Activated CD4-positive, alpha-beta T cell treated with anti-CD3 and anti-CD28 coated beads for 36 hours (primary cell): Measurements from ENCODE around the gene OLA1. TPM values are rescaled to one million over a fixed set of nuclear protein-coding genes. Genes with fewer than 3 reads are reported as not detected.

ENCODE experiments used
- ATAC-seq: fragments of 200-7000 bp; cut with Tn5 transposase; one replicate; pipeline ENCODE4 v1.10.0; 2021; ENCODE audit warnings: mild to moderate bottlenecking, moderate library complexity
- CTCF ChIA-PET: fragments of 350-600 bp; sonication (Branson Sonifier 250); formaldehyde crosslinking; loops from one replicate; lab custom pipeline; 2021; ENCODE audit warnings: antibody characterized with exemption; lab: Charles Lee
- POLR2A ChIA-PET: fragments of 350-600 bp; sonication (Branson Sonifier 250); formaldehyde crosslinking; loops from one replicate; lab custom pipeline; 2021; ENCODE audit warnings: antibody characterized with exemption, inconsistent platforms; lab: Charles Lee
- DNase-seq: peaks from one replicate; pipeline ENCODE4 v3.0.0-alpha.2; 2020
- H3K27ac Mint-ChIP-seq: one replicate; pipeline ENCODE4 v1.8.0; 2021; ENCODE audit warnings: mixed read lengths
- H3K27me3 Mint-ChIP-seq: one replicate; pipeline ENCODE4 v1.8.0; 2021; ENCODE audit warnings: mixed read lengths
- H3K36me3 Mint-ChIP-seq: one replicate; pipeline ENCODE4 v1.8.0; 2021; ENCODE audit warnings: low read depth, mixed read lengths
- H3K4me1 Mint-ChIP-seq: one replicate; pipeline ENCODE4 v1.8.0; 2021; ENCODE audit warnings: mixed read lengths
- H3K4me3 Mint-ChIP-seq: one replicate; pipeline ENCODE4 v1.8.0; 2021; ENCODE audit warnings: mild to moderate bottlenecking, moderate library complexity, mixed read lengths
- H3K9me3 Mint-ChIP-seq: one replicate; pipeline ENCODE4 v1.8.0; 2021; ENCODE audit warnings: low read depth, mixed read lengths
- intact Hi-C, 2 experiments: fragments of 100-400 bp; cut with DNase I in 1 of 2; cut with micrococcal nuclease in 1 of 2; formaldehyde crosslinking; loops; one replicate each; pipeline versions ENCODE4 v1.14.2 to v1.15.1; 2022 to 2024; cut with DNase I, micrococcal nuclease
- total RNA-seq, 2 experiments: library from RNA; stranded (reverse); gene quantifications; one replicate each; pipeline ENCODE4 v1.2.3, GENCODE V29; 2021

Gene OLA1
- total RNA-seq, 2 experiments from 2014 or later: 136 to 157 TPM

DNA sequence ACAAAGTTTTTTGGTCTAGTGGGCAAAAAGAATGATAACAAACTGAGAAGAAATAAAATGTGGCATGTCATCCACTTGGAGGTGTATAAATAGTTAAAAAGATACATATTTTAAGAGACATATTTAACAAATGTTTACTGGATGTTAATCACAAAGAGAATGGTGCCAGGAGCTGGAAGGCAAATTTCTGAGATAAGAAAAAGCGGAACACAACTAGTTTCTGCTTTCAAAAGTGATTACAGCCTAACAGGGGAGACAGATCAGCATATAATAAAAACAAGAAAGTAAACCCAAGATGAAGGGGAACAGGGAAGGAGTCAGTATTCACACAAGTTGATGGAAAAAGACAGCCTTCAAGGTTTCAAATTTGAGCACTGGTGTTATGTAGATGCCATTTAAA is 91.3 kb downstream of the OLA1 start:
- Mint-ChIP-seq H3K27me3 (no peaks in the 10 kb centered on the region), H3K4me3 (no peak overlapping the region), H3K36me3 (peaks cover 9% of the 10 kb centered on the region), H3K9me3 (no peaks in the 10 kb centered on the region), H3K4me1 (peaks cover 10% of the 10 kb centered on the region), H3K27ac (no peak overlapping the region)
- DNase-seq (no peak), ATAC-seq (no peak)
- ChIA-PET CTCF (interaction anchor here (0.7 to 1.3 kb wide), 3 partner anchors 11 to 184 kb away, joined by 3 to 4 read pairs (median 3); no protein-coding TSS in a partner anchor), POLR2A (no interaction called here)
- intact Hi-C loops: loop anchor here in 1 of 2 experiments (5.0 kb wide), 1 partner anchor 185 kb away; no protein-coding TSS in a partner anchor

DNA sequence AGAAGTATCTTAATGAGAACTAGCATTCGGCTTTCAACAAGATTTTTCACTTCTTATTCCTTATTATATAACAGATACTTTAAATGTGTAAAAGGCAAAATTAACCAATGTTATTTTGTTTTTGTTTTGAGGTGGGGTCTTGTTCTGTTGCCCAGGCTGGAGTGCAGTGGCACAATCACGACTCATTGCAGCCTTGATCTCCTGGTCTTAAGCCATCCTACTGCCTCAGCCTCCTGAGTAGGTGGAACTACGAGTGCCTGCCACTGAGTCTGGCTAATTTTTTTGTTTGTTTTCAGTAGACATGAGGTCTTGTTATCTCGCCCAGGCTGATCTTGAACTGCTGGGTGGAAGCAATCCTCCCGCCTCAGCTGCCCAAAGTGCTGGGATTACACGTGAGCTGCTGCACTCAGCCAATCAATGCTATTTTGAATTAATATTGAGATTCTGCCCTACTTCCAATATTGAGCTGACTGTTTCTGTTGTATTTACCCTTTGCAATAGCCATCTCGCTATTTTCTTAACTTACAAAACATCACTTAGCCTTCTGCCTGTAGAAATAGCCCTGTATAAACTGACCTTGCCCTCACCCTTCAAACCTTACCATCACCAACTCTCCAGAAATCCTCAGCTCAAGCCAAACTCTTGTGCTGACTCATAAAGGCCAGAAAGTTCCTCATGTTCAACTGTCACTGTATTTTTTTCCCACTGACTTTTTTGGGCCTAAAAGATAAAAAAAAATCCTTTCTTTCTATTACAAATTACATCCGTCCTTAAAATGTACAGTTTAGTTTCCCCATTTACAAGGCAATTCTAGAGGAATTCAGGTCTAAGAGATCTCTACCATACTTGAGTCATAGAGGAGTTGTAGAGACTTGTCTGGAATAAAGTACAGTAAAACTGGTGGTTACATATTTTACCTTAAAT is 94.3 kb downstream of the OLA1 start:
- Mint-ChIP-seq H3K9me3 (no peaks in the 10 kb centered on the region), H3K27ac (no peak overlapping the region), H3K4me3 (no peak overlapping the region), H3K27me3 (no peaks in the 10 kb centered on the region), H3K36me3 (peaks cover 12% of the 10 kb centered on the region), H3K4me1 (peaks cover 10% of the 10 kb centered on the region)
- ATAC-seq (no peak), DNase-seq (no peak)
- CTCF ChIA-PET: interaction anchor here (1.3 kb wide), 1 partner anchor 8 kb away, joined by 3 read pairs; no protein-coding TSS in a partner anchor
- intact Hi-C loops: no loop called here
- POLR2A ChIA-PET: no interaction called here

- ChIA-PET POLR2A (no interaction called here), CTCF (no interaction called here)
- intact Hi-C loops: no loop called here
- DNase-seq (no peak), ATAC-seq (no peak)
- Mint-ChIP-seq H3K36me3 (peaks cover 11% of the 10 kb centered on the region), H3K9me3 (no peaks in the 10 kb centered on the region), H3K4me1 (peaks cover 2% of the 10 kb centered on the region), H3K27ac (no peak overlapping the region), H3K27me3 (no peaks in the 10 kb centered on the region), H3K4me3 (no peak overlapping the region)
Observed at GRCh38 chr2:174149530-174149929, 98.8 kb downstream of the OLA1 start.

DNA sequence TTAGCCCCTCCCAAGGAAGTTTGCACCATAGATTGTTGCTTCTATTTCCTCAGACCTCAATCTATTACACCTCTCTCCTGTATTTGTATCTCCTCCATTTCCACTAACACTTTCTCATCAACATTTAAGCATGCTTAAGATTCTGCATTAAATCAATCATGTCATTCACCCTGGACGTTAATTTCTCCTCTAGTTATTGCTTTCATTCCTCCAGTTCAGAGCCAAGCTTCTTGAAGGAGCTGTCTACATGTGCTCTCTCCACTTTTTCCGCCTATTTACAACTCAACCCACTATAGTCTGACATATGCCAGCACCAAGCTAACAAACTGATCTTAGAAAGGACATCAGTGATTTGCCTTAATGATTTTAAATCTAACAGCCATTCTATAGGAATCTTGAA is 99.5 kb downstream of the OLA1 start:
- intact Hi-C loops: no loop called here
- no peaks in the 10 kb centered on the region for H3K9me3 Mint-ChIP-seq
- ChIA-PET POLR2A (no interaction called here), CTCF (no interaction called here)
- no peaks in the 10 kb centered on the region for H3K27me3 Mint-ChIP-seq
- no peaks in the 10 kb centered on the region for H3K4me1 Mint-ChIP-seq
- H3K4me3 Mint-ChIP-seq: no peak overlapping the region
- no peak overlapping the region for H3K27ac Mint-ChIP-seq
- DNase-seq (no peak), ATAC-seq (no peak)
- H3K36me3 Mint-ChIP-seq: peaks cover 9% of the 10 kb centered on the region

- ChIA-PET CTCF (interaction anchor here (0.6 to 1.3 kb wide), 5 partner anchors 9 to 196 kb away, joined by 3 to 4 read pairs (median 3); no protein-coding TSS in a partner anchor), POLR2A (no interaction called here)
- intact Hi-C loops: no loop called here
- H3K4me3 Mint-ChIP-seq: no peak overlapping the region
- DNase-seq: no peak
- H3K36me3 Mint-ChIP-seq: peaks cover 10% of the 10 kb centered on the region
- H3K27me3 Mint-ChIP-seq: no peaks in the 10 kb centered on the region
- ATAC-seq: no peak
- no peaks in the 10 kb centered on the region for H3K4me1 Mint-ChIP-seq
- no peak overlapping the region for H3K27ac Mint-ChIP-seq
- H3K9me3 Mint-ChIP-seq: no peaks in the 10 kb centered on the region
Observed at GRCh38 chr2:174145827-174146226, 102.5 kb downstream of the OLA1 start.

DNA sequence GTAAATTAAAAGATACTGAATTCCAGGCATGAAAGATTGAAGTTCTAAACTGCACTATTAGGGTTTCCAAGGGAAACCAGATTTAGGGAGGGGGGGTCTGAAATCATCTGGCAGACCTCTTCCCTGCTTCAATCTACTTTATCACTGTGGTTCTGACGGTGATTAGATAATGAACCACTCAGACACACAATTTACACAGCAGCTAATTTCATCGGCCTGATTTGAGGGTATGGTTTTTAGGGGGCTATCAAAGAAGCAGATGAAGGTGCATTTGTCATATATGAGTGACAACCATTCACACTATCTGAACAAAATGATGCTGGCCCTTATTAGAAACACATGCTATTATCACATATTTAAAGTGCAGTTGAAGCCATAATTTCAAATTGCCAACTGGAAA is 106.0 kb downstream of the OLA1 start:
- Mint-ChIP-seq H3K9me3 (no peaks in the 10 kb centered on the region), H3K27me3 (no peaks in the 10 kb centered on the region), H3K36me3 (peaks cover 22% of the 10 kb centered on the region), H3K4me1 (peaks cover 5% of the 10 kb centered on the region), H3K27ac (no peak overlapping the region), H3K4me3 (no peak overlapping the region)
- intact Hi-C loops: no loop called here
- ATAC-seq: no peak
- ChIA-PET CTCF (interaction anchor here (0.6 to 0.7 kb wide), 2 partner anchors 43 to 114 kb away, joined by 3 to 5 read pairs; no protein-coding TSS in a partner anchor), POLR2A (interaction anchor here (0.6 kb wide), 1 partner anchor 8 kb away, joined by 3 read pairs; no protein-coding TSS in a partner anchor)
- no peak for DNase-seq

GRCh38 chr2:174138161-174138560 is 110.2 kb downstream of the OLA1 start:
- Mint-ChIP-seq H3K9me3 (no peaks in the 10 kb centered on the region), H3K4me1 (peaks cover 5% of the 10 kb centered on the region), H3K36me3 (peaks cover 32% of the 10 kb centered on the region), H3K27ac (peak overlapping the region; percentile 21), H3K4me3 (no peak overlapping the region), H3K27me3 (no peaks in the 10 kb centered on the region)
- DNase-seq: no peak
- intact Hi-C loops: loop anchor here in 1 of 2 experiments (5.0 kb wide), 1 partner anchor 204 kb away; no protein-coding TSS in a partner anchor
- ChIA-PET POLR2A (no interaction called here), CTCF (interaction anchor here (1.5 to 1.7 kb wide), 2 partner anchors 9 to 203 kb away, joined by 3 to 7 read pairs; no protein-coding TSS in a partner anchor)
- ATAC-seq: no peak

DNA sequence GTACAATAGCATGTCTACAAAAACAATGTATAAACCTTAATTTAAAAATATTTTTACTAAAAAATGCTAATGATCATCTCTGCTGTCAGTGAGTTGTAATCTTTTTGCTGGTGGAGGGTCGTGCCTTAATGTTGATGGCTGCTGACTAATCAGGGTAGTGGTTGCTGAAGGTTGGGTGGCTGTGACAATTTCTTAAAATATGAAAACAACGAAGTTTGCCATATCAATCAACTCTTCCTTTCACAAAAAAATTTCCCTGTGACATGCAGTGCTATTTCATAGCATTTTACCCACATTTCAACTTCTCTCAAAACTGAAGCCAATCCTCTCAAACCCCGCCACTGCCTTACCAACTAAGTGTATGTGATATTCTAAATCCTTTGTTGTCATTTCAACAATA is 112.4 kb downstream of the OLA1 start:
- Mint-ChIP-seq H3K4me3 (no peak overlapping the region), H3K27ac (no peak overlapping the region), H3K9me3 (no peaks in the 10 kb centered on the region), H3K27me3 (no peaks in the 10 kb centered on the region), H3K4me1 (peaks cover 5% of the 10 kb centered on the region), H3K36me3 (peaks cover 28% of the 10 kb centered on the region)
- POLR2A ChIA-PET: no interaction called here
- no peak for ATAC-seq
- intact Hi-C loops: loop anchor here in 1 of 2 experiments (5.0 kb wide), 1 partner anchor 206 kb away; no protein-coding TSS in a partner anchor
- CTCF ChIA-PET: no interaction called here
- no peak for DNase-seq

DNA sequence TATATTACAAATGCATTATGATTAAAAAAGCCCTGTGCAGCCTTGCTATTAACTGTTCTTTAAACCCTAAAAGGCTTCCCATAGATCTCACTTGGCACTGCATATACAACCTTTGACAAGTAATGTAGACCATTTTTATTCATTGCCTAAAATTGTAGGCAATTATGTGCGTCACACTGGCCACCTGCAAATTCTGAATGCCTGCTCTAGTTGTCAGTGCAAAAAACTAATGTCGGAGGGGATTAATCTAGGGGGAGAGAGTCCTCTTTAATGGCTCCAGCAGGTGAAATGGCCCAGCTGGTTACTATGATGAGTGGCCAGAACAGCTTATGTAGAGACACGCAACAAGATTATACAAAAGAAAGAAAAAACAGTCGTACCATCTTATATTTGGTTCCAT is 123.2 kb downstream of the OLA1 start:
- POLR2A ChIA-PET: no interaction called here
- Mint-ChIP-seq H3K4me3 (no peak overlapping the region), H3K36me3 (peaks cover 11% of the 10 kb centered on the region), H3K9me3 (no peaks in the 10 kb centered on the region), H3K27me3 (no peaks in the 10 kb centered on the region), H3K4me1 (peaks cover 7% of the 10 kb centered on the region), H3K27ac (no peak overlapping the region)
- intact Hi-C loops: no loop called here
- CTCF ChIA-PET: no interaction called here
- no peak for DNase-seq
- no peak for ATAC-seq

- intact Hi-C loops: no loop called here
- DNase-seq (no peak), ATAC-seq (no peak)
Observed at GRCh38 chr2:174124181-174124580, 124.2 kb downstream of the OLA1 start.

GRCh38 chr2:174122185-174122584 is 126.1 kb downstream of the OLA1 start:
- H3K27ac Mint-ChIP-seq: no peak overlapping the region
- peaks cover 7% of the 10 kb centered on the region for H3K4me1 Mint-ChIP-seq
- no peak for ATAC-seq
- intact Hi-C loops: no loop called here
- H3K36me3 Mint-ChIP-seq: peaks cover 12% of the 10 kb centered on the region
- no peak overlapping the region for H3K4me3 Mint-ChIP-seq
- POLR2A ChIA-PET: no interaction called here
- no peaks in the 10 kb centered on the region for H3K9me3 Mint-ChIP-seq
- H3K27me3 Mint-ChIP-seq: no peaks in the 10 kb centered on the region
- no peak for DNase-seq
- CTCF ChIA-PET: interaction anchor here (1.3 kb wide), 1 partner anchor 721 kb away, joined by 4 read pairs; no protein-coding TSS in a partner anchor

More at GRCh38 chr2:174124181-174124580, 124.2 kb downstream of the OLA1 start:
- ChIA-PET POLR2A (interaction anchor here (0.6 kb wide), 1 partner anchor 70 kb away, joined by 4 read pairs; no protein-coding TSS in a partner anchor), CTCF (interaction anchor here (0.6 kb wide), 1 partner anchor 724 kb away, joined by 3 read pairs; no protein-coding TSS in a partner anchor)
- H3K4me1 Mint-ChIP-seq: peaks cover 7% of the 10 kb centered on the region
- peaks cover 10% of the 10 kb centered on the region for H3K36me3 Mint-ChIP-seq
- H3K9me3 Mint-ChIP-seq: no peaks in the 10 kb centered on the region
- H3K27ac Mint-ChIP-seq: no peak overlapping the region
- H3K4me3 Mint-ChIP-seq: no peak overlapping the region
- H3K27me3 Mint-ChIP-seq: no peaks in the 10 kb centered on the region
